Osteoblast (primary cell): ENCODE measurements around the gene EPB41L4B. TPM values are rescaled to one million over a fixed set of nuclear protein-coding genes. Genes with fewer than 3 reads are reported as not detected.

Experiments
- DNase-seq: peaks from one replicate; pipeline ENCODE4 v3.0.0; 2011; ENCODE audit warnings: low spot score, mixed read lengths; ENCODE audit not compliant: insufficient read length; ENCODE audit errors: missing footprints
- H2AFZ ChIP-seq: 2 replicates; pipeline ENCODE4 v1.6.0; 2011; ENCODE audit warnings: mild to moderate bottlenecking, low read length
- H3K27ac ChIP-seq: 2 replicates; pipeline ENCODE4 v1.5.1; 2011; ENCODE audit warnings: mild to moderate bottlenecking, low read depth, low read length, moderate library complexity
- H3K27me3 ChIP-seq: 2 replicates; pipeline ENCODE4 v1.6.0; 2012; ENCODE audit warnings: mild to moderate bottlenecking, control low read depth, inconsistent platforms, low read length, moderate library complexity; ENCODE audit not compliant: insufficient read depth
- H3K36me3 ChIP-seq: 2 replicates; pipeline ENCODE4 v1.5.1; 2011; ENCODE audit warnings: mild to moderate bottlenecking, low read length, control low read depth, moderate library complexity; ENCODE audit not compliant: insufficient read depth
- H3K4me1 ChIP-seq: 2 replicates; pipeline ENCODE4 v1.5.1; 2011; ENCODE audit warnings: mild to moderate bottlenecking, low read length, control low read depth, moderate library complexity; ENCODE audit not compliant: insufficient read depth
- H3K4me2 ChIP-seq: 2 replicates; pipeline ENCODE4 v1.6.0; 2011; ENCODE audit warnings: mild to moderate bottlenecking, low read length; ENCODE audit not compliant: insufficient read depth
- H3K4me3 ChIP-seq: fragments of 200-600 bp; sonication (generic); 3 replicates; pipeline ENCODE4 v1.5.1; 2012; ENCODE audit warnings: mild to moderate bottlenecking, low read length, inconsistent platforms; ENCODE audit not compliant: insufficient read depth
- H3K79me2 ChIP-seq: 2 replicates; pipeline ENCODE4 v1.6.0; 2012; ENCODE audit warnings: mild to moderate bottlenecking, low read length, control low read depth, inconsistent platforms; ENCODE audit not compliant: insufficient read depth
- H3K9me3 ChIP-seq: 2 replicates; pipeline ENCODE4 v1.5.1; 2011; ENCODE audit warnings: low read depth, low read length, control low read depth
- H4K20me1 ChIP-seq: 2 replicates; pipeline ENCODE4 v1.6.0; 2012; ENCODE audit warnings: mild to moderate bottlenecking, low read length, control low read depth; ENCODE audit not compliant: insufficient read depth
- CTCF ChIP-seq: IDR thresholded peaks from 2 replicates; pipeline ENCODE4 v1.5.1; 2011; ENCODE audit warnings: mild to moderate bottlenecking, low read depth, low read length, moderate library complexity; ENCODE audit errors: extremely low read depth
- total RNA-seq: library from RNA; depleted of rRNA; stranded (reverse); fragments of >200 nt; gene quantifications from 2 replicates; pipeline ENCODE4 v1.2.3, GENCODE V29; 2012

EPB41L4B gene
- total RNA-seq, 1 donor: 2.2 TPM

DNA sequence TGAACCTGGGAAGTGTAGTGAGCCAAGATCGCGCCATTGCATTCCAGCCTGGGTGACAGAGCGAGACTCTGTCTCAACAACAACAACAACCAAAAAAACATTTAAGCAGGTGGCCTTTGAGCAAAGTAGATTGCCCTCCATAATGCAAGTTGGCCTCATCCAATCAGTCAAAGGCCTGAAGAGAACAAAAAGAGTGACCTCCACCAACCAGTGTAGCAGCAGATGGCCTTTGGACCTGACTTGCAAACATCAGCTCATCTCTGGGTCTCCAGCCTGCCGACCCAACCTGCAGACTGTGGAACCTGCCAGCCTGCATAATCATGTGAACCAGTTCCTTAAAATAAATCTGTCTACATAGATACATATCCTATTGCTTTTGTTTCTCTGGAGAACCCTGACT is 161.3 kb downstream of the EPB41L4B start:
- H3K79me2 ChIP-seq: no peaks in the 10 kb centered on the region
- no peak for TF ChIP-seq CTCF
- H3K36me3 ChIP-seq: no peaks in the 10 kb centered on the region
- no peaks in the 10 kb centered on the region for H4K20me1 ChIP-seq
- DNase-seq: no peak
- H3K27ac ChIP-seq: no peak overlapping the region
- H3K9me3 ChIP-seq: no peaks in the 10 kb centered on the region
- H3K27me3 ChIP-seq: peaks cover 28% of the 10 kb centered on the region
- H2AFZ ChIP-seq: no peak overlapping the region
- no peak overlapping the region for H3K4me3 ChIP-seq
- no peaks in the 10 kb centered on the region for H3K4me1 ChIP-seq
- no peak overlapping the region for H3K4me2 ChIP-seq

DNA sequence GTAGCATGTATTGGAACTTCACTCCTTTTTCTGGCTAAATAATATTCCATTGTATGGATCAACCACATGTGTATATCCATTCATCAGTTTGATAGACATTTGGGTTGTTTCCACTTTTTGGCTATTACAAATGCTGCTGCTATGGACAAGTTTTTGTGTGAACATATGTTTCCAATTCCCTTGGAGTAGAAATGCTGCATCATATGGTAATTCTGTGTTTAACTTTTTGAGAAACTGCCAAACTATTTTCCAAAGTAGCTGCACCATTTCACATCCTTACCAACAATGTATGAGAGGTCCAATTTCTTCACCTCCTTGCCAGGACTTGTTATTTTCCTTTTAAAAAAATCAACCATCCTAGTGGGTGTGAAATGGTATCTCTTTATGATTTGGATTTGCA is 162.2 kb downstream of the EPB41L4B start:
- Histone ChIP-seq H3K4me3 (no peak overlapping the region), H3K4me1 (no peaks in the 10 kb centered on the region), H3K36me3 (no peaks in the 10 kb centered on the region), H3K27ac (no peak overlapping the region), H3K9me3 (no peaks in the 10 kb centered on the region), H3K4me2 (no peak overlapping the region), H2AFZ (no peak overlapping the region), H3K27me3 (peaks cover 26% of the 10 kb centered on the region), H4K20me1 (no peaks in the 10 kb centered on the region), H3K79me2 (no peaks in the 10 kb centered on the region)
- no peak for TF ChIP-seq CTCF
- no peak for DNase-seq

DNA sequence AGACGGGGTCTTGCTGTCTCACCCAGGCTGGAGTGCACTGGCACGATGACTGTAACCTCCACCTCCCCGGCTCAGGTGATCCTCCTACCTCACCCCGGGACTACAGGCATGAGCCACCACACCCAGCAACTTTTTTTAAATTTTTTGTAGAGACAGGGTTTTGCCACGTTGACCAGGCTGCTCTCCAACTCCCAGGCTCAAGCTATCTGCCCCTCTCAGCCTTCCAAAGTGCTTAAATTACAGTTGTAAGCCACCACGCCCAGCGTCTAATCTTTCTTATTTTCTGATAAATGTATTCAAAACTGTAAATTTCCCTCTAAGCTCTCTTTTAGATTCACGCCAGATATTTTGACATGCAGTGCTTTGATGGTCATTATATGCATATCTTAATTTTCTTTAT is 164.2 kb downstream of the EPB41L4B start:
- H3K36me3 ChIP-seq: no peaks in the 10 kb centered on the region
- H2AFZ ChIP-seq: no peak overlapping the region
- peaks cover 15% of the 10 kb centered on the region for H3K27me3 ChIP-seq
- no peak overlapping the region for H3K4me2 ChIP-seq
- H4K20me1 ChIP-seq: no peaks in the 10 kb centered on the region
- H3K4me1 ChIP-seq: no peaks in the 10 kb centered on the region
- H3K9me3 ChIP-seq: no peaks in the 10 kb centered on the region
- H3K27ac ChIP-seq: no peak overlapping the region
- no peak overlapping the region for H3K4me3 ChIP-seq
- TF ChIP-seq CTCF: no peak
- no peak for DNase-seq
- no peaks in the 10 kb centered on the region for H3K79me2 ChIP-seq

DNA sequence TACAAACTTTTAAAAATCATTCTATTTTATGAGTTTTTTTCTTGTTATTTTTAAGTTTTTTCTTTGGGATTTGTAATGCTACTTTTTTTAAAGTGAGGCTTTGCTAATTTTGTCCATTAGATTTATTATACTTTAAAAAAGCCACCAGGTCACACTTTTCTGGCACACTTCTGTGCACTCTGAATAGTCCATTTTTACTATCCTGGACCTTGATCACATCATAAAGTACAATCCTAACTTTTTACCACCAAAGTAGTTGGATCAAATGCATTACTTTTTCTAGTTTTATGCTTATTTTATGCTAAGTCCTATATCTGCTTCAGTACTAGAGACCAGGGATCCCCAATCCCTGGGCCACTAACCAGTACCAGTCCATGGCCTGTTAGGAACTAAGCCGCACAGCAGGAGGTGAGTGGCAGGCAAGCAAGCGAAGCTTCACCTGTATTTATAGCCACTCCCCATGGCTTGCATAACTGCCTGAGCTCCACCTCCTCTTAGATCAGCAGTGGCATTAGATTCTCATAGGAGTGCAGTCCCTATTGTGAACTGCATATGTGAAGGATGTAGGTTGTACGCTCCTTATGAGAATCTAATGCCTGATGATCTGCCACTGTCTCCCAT is 169.8 kb downstream of the EPB41L4B start:
- Histone ChIP-seq H3K27ac (no peak overlapping the region), H3K79me2 (no peaks in the 10 kb centered on the region), H3K27me3 (peaks cover 27% of the 10 kb centered on the region), H3K4me1 (no peaks in the 10 kb centered on the region), H2AFZ (no peak overlapping the region), H3K9me3 (no peaks in the 10 kb centered on the region), H3K4me2 (no peak overlapping the region), H3K36me3 (no peaks in the 10 kb centered on the region), H4K20me1 (no peaks in the 10 kb centered on the region), H3K4me3 (no peak overlapping the region)
- TF ChIP-seq CTCF: no peak
- DNase-seq: no peak
